Kidney tubule cell (primary cell): Measurements from ENCODE around the gene GPR157.
"Not testable (repeated sequence)": the region's sequence is repeated elsewhere in the genome, so short reads cannot be mapped to it uniquely, and the experiment has no call there.

Experiments used
- DNase-seq: peaks from one replicate; pipeline ENCODE4 v3.0.0-alpha.2; 2018; ENCODE audit warnings: low spot score

GPR157 gene

GRCh38 chr1:9145714-9146113 is 16.8 kb upstream of the GPR157 start:
- DNase-seq, result no peak

GRCh38 chr1:9145021-9145668 is 16.2 kb upstream of the GPR157 start:
- peak; percentile 41 for DNase-seq

GRCh38 chr1:9144494-9144893 is 15.6 kb upstream of the GPR157 start:
- not testable (repeated sequence) for DNase-seq

DNA sequence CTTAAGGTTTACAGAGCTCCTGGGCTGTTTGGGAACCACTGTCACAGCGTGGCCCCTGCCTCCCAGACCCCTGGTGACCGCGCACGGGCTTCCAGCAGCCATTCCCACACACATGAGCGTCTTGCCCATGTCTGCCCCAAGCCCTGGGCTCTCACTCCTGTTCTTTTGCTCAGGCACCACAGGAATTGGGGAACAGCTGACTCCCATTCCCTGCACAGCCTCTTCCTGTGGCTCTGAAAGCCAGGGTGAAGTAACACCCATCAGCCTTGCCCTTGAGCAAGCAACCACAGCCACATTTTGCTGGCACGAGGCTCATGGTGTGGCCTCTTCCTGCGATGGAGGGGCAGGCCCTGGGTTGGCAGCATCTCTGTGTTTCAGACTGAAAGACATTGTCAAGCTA is 14.3 kb upstream of the GPR157 start:
- no peak for DNase-seq

DNA sequence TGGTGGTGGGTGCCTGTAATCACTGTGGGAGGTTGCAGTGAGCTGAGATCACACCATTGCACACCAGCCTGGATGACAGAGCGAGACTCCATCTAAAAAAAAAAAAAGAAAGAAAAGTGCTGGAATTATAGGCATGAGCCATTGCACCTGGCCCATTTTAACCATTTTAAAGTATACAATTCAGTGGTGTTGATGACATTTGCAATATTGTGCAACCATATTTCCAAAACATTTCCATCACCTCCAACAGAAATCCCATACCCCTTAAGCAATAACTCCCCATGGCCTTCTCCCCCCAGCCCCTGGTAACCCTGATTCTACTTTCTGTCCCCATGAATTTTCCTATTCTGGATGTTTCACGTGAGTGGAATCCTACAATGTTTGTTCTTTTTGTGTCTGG is 11.0 kb upstream of the GPR157 start:
- no peak for DNase-seq

DNA sequence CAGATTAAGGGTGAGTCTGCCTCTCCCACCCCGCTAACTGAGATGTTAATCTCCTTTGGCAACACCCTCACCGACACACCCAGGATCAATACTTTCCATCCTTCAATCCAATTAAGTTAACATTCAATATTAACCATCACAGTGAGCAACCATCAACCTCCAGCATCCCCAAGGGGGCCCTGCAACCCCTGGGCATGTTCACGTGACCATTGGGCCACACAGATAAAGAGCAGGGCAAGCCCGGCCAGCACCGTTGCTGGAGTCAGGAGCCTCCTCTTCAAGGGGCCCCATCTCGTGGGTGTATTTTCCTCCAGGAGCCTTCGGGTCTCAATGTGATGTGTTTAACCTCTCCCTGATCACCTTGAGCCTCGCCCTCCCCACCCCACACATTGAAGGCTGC is 8.0 kb upstream of the GPR157 start:
- DNase-seq, result no peak

- no peak for DNase-seq
These were observed 6.4 kb upstream of the GPR157 start for GRCh38 chr1:9135073-9135836.

DNA sequence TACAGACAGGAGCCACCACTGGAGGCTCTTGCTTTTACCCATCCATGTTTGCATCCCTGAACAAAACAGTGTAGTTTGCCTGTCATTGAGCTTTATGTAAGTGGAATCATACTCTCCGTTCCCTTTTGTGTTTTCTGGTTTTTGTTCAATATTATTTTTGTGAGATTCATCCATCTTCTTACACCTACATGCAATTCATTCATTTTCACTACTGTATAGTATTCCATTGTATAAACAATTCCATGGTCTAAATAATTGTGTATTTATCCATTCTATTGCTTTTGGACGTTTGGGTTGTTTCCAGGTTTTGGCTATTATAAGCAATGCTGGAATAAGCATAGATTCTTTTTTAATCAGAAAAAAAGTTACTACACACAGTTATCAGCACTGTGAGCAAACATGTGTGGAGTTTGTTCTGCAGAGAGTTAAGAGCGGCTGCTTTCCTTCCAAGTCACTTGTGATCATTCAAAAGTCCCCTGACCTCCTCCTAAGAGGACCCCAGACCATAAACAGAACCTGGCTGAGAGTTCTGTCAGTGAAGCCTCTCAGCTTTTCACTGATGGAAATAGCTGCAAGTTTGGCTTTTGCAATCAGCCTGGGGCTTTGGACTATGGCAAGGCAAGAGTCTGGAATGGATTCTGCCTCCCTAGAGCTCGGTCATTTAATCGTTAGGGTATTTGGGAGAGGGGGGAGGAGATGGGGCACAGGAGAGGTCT is 5.1 kb upstream of the GPR157 start:
- DNase-seq, result no peak

- DNase-seq, result peak; percentile 75
These were observed 552 bp upstream of the GPR157 start for GRCh38 chr1:9129266-9130041.

DNA sequence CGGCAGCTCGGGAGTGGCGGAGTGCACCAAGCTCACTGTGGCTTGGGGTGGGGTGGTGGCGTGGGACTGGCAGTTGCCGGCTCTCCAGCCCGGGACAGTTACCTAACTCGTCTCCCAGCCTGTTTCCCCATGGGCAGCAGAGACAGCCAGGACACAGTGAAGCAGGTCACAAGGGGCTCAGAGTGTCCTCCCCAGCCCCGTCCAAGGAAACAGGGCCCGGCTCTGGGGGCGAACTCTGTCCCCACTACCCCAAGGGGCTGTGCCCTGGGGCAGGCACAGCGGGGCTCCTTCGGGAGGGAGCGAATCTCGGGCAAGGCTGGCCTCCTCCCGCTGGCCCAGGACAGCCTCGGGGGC is 759 bp downstream of the GPR157 start:
- peak; percentile 21 for DNase-seq

DNA sequence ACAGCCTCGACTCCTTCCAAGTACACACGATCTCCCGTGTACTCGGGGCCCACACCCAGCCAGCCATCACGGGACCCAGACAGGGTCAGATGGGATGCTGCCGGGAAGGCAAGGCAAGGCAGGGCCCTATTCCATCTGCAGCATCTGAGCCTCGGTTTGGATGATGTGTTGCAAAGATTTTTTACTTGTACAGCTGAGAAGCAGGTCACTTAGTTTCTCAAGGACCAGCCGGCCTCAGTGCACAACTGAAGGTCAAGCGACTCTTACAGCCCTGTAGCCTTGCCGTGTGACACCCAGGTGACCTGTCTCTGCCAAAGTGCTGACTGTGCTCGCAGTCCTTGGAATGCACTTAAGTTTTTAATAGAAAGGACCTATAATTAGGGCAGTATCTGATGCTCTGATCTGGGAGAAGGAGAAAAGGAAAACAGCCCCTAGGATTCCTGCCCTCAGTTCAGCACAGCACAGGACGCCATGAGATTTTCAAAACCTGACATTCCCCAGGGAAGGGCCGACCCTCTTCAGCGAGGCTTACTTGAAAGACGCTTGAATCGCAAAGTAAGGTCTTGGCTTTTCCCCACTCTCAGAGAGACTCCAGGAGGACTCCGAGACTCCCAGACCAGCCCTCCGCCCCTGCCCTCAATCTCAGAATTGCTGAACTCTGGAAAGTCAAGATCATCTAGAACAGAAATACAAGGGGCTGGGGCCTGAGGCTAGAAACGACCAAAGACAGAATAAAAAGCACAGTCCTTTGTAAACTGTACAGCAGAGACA is 1.3 kb downstream of the GPR157 start:
- peak; percentile 12 for DNase-seq

DNA sequence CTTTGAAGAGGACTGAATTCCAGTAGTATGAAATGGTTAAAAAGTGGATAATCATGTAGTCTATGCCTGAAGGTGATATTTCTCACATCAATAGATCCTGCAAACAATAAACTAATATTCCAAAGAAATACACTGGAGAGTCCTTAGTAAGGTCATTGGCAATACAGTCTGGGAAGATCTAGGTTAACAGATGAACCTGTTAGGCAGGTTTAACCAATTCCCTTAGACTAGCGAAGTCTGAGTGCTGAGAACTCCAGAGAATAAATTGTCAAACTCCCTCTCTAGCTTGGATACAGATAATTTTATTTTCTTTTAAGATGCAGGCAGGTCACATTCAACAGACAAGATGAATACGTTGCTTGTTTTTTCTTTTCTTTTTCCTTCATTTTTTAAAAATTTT is 2.4 kb downstream of the GPR157 start:
- no peak for DNase-seq

DNA sequence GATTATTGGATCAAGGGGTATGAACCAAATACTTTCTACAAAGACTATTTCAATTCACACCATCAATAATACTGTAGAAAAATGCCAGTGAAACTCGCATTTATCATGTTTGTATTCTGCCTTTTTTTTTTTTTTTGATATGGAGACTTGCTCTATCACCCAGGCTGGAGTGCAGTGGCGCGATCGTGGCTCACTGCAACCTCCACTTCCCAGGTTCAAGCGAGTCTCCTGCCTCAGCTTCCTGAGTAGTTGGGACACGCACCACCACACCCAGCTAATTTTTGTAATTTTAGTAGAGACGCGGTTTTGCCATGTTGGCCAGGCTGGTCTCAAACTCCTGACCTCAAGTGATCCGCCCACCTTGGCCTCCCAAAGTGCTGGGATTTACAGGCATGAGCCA is 3.1 kb downstream of the GPR157 start:
- not testable (repeated sequence) for DNase-seq

DNA sequence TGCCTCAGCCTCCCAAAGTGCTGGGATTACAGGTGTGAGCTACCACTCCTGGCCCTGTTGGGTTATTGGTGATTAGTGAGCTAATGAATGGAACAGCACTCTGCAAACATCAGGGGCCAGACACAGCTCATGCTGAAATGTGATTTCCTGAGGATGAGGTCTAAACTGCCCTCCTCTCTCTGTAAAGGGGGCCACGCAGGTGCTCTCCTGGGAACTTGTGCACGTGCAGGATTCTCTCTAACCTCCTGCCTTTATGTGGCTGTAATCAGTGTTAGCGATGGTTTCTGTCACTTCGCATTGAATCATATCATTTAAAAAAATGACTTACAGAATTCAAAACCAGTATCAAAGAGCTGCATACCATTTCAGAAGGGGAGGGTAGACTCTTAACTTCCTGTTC is 3.6 kb downstream of the GPR157 start:
- no peak for DNase-seq

DNA sequence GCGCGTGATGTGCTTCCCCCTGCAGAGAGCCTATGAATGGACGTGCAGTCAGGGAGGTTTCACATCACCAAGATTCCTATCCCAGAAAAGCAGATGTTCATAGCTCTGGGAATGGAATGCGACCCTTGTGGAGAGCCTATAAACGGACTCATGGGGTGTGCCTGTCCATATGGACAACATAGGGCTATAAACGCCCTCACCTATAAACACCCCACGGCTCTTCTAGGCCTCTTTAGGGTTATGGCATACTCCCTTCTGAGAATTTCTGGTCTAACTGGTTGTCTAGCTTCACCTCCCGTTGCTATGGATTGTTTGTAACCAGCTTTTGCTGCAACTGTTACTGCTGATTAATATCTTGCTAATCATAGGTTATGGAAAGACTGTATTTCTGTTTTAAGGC is 4.5 kb downstream of the GPR157 start:
- DNase-seq, result not testable (repeated sequence)

DNA sequence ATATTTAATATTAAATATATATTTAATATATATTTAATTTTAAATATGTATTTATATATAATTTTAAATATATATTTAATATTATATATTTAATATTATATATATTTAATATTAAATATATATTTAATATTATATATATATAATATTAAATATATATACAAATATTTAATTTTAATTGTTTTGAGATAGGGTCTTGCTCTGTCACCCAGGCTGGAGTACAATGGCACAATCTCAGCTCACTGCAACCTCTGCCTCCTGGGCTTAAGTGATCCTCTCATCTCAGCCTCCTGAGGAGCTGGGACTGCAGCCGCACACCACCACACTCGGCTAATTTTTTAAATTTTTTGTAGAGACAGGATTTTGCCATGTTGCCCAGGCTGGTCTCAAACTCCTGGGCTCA is 5.2 kb downstream of the GPR157 start:
- DNase-seq, result not testable (repeated sequence)

GRCh38 chr1:9121496-9122409 is 7.1 kb downstream of the GPR157 start:
- DNase-seq, result no peak

- no peak for DNase-seq
These were observed 8.5 kb downstream of the GPR157 start for GRCh38 chr1:9120312-9120958.

- no peak for DNase-seq
These were observed 9.2 kb downstream of the GPR157 start for GRCh38 chr1:9119745-9120144.

DNA sequence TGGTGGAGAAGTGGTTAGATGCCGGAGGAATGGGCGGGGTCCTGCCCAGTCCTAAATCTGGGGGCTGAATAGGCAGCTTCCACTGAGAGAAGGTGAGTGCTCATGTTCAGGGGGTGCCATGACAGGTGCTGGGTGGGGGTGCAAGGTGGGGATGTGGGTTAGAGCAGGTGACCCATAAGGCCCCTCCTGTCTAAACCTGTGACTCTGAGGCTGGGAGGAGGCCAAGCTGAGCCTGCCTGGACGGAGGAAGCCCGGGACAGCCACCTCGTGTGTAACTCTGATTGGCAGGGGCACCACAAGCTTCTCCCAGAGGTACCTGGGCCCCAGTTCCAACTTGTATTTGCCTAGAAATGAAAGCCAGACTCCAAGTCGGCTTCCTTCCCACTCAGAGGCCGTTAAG is 10.7 kb downstream of the GPR157 start:
- no peak for DNase-seq
